K562 (cell line): ENCODE measurements around the gene BORA.
A peak's percentile ranks its signal among the peaks of the same experiment; 100 is the strongest.

Experiments
- ASH1L ChIP-seq: fragments of 450-650 bp; IDR thresholded peaks from 2 replicates; pipeline ENCODE4 v1.6.1; 2018; ENCODE audit warnings: borderline replicate concordance, mild to moderate bottlenecking, low read depth; ENCODE audit not compliant: partially characterized antibody
- CTCF ChIP-seq, 3 experiments: IDR thresholded peaks in 2 of 3; conservative IDR thresholded peaks in 1 of 3; 2 replicates each; pipeline ENCODE4 v1.5.1; 2011 to 2012; ENCODE audit warnings: low read length in 3 of 3, mild to moderate bottlenecking in 3 of 3, control low read depth in 2 of 3, improper control_type of control experiment in 1 of 3, inconsistent platforms in 1 of 3, low read depth in 1 of 3, mixed read lengths in 1 of 3, moderate library complexity in 1 of 3; ENCODE audit not compliant: insufficient read depth in 2 of 3
- HDAC1 ChIP-seq, 2 experiments: fragments of 450-650 bp; IDR thresholded peaks; 2 replicates each; pipeline ENCODE4 v1.6.1; 2016 to 2017; ENCODE audit warnings: inconsistent platforms in 1 of 2, mild to moderate bottlenecking in 1 of 2, moderate library complexity in 1 of 2
- HMG20A ChIP-seq: fragments of 450-650 bp; formaldehyde crosslinking; conservative IDR thresholded peaks from 2 replicates; pipeline ENCODE4 v1.4.0; 2020; ENCODE audit warnings: mild to moderate bottlenecking, mixed read lengths
- IRF9 ChIP-seq: fragments of 450-650 bp; IDR thresholded peaks from 2 replicates; pipeline ENCODE4 v1.6.1; 2016; ENCODE audit warnings: missing biosample characterization, missing genetic modification characterization
- MED1 ChIP-seq: sonication (generic); formaldehyde crosslinking; IDR thresholded peaks from 2 replicates; pipeline ENCODE4 v1.8.1; 2023; ENCODE audit warnings: missing genetic modification reagents, borderline replicate concordance
- NEUROD1 ChIP-seq: fragments of 150-350 bp; IDR thresholded peaks from 2 replicates; pipeline ENCODE4 v1.6.1; 2014; ENCODE audit warnings: borderline replicate concordance, low read length, low read depth; ENCODE audit not compliant: partially characterized antibody
- PHF8 ChIP-seq: fragments of 200-600 bp; sonication (generic); IDR thresholded peaks from 2 replicates; pipeline ENCODE4 v1.6.1; 2012; ENCODE audit warnings: mixed run types, mild to moderate bottlenecking, inconsistent platforms, low read length, moderate library complexity, borderline replicate concordance
- RBM39 ChIP-seq: fragments of 200-400 bp; formaldehyde crosslinking; optimal IDR thresholded peaks from 2 replicates; pipeline ENCODE3; 2018; ENCODE audit warnings: low read depth, low read length
- RERE ChIP-seq: sonication (generic); formaldehyde crosslinking; IDR thresholded peaks from 2 replicates; pipeline ENCODE4 v1.8.0; 2023; ENCODE audit warnings: missing genetic modification reagents, mild to moderate bottlenecking, borderline replicate concordance
- SIN3A ChIP-seq, 2 experiments: fragments of 150-350 bp in 1 of 2; IDR thresholded peaks; 2 replicates each; pipeline ENCODE4 v1.6.1; 2011 to 2016; ENCODE audit warnings: borderline replicate concordance in 2 of 2, low read depth in 2 of 2, low read length in 2 of 2, mild to moderate bottlenecking in 2 of 2, moderate library complexity in 2 of 2; ENCODE audit not compliant: control insufficient read depth in 1 of 2
- ZBTB17 ChIP-seq: fragments of 450-650 bp; formaldehyde crosslinking; IDR thresholded peaks from 2 replicates; pipeline ENCODE4 v1.4.0; 2020; ENCODE audit warnings: mild to moderate bottlenecking
- ZNF263 ChIP-seq: sonication (generic); formaldehyde crosslinking; IDR thresholded peaks from 2 replicates; pipeline ENCODE4 v1.8.0; 2022; ENCODE audit warnings: mild to moderate bottlenecking, missing genetic modification reagents, borderline replicate concordance
- ZNF324 ChIP-seq: fragments of 250-450 bp; sonication (Bioruptor Pico); IDR thresholded peaks from 2 replicates; pipeline ENCODE4 v1.4.0; 2020; ENCODE audit warnings: mild to moderate bottlenecking

GRCh38 chr13:72727417-72728289, at the start of gene BORA, which contains the start of gene MZT1:
- TF ChIP-seq RBM39 (no peak), NEUROD1 (peak; percentile 19), ZNF263 (no peak), SIN3A (IDR thresholded peaks at IDR 0.05; ENCODE audit: borderline replicate concordance in 2 of 2, control insufficient read depth in 1 of 2, low read depth in 2 of 2, low read length in 2 of 2) (peak; percentile 43 to 56; a peak in 2 of 4 replicates), MED1 (no peak), ZNF324 (CRISPR knock-in tag) (no peak), HMG20A (no peak), CTCF (IDR thresholded peaks at IDR 0.05 in 2 of 3, conservative IDR thresholded peaks at IDR 0.05 in 1 of 3; ENCODE audit: insufficient read depth in 2 of 3, low read depth in 1 of 3, low read length in 3 of 3) (no peak), PHF8 (peak; percentile 84; the same call in 1 of the 2 replicates), ASH1L (peak; percentile 86), RERE (CRISPR knock-in tag) (no peak), IRF9 (tag) (no peak), HDAC1 (IDR thresholded peaks at IDR 0.05) (peak in 1 of 2 experiments; percentile 65; a peak in 2 of 4 replicates), ZBTB17 (no peak)
